ENCODE measurements around the gene RNF5.

DNA sequence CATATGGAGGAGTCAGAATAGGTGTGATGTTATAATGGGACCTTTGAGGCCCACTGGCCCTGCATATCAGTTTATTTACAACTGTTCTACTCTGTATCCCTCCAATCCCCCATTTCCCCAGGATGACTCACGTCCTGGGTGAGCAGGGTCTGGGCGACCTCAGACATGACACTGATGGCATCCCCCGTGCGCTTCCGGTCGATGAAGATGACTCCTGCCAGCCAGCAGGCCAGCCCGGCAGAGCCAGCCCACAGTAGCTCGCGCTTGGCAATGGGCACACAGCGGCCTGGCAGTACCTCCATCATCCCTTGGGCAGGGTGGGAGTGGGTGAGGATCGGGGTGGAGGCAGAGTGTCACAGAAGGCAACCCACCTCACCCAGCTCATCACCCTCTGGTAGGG is 7.9 kb upstream of the RNF5 start:
- TF ChIP-seq, protein P1, sequence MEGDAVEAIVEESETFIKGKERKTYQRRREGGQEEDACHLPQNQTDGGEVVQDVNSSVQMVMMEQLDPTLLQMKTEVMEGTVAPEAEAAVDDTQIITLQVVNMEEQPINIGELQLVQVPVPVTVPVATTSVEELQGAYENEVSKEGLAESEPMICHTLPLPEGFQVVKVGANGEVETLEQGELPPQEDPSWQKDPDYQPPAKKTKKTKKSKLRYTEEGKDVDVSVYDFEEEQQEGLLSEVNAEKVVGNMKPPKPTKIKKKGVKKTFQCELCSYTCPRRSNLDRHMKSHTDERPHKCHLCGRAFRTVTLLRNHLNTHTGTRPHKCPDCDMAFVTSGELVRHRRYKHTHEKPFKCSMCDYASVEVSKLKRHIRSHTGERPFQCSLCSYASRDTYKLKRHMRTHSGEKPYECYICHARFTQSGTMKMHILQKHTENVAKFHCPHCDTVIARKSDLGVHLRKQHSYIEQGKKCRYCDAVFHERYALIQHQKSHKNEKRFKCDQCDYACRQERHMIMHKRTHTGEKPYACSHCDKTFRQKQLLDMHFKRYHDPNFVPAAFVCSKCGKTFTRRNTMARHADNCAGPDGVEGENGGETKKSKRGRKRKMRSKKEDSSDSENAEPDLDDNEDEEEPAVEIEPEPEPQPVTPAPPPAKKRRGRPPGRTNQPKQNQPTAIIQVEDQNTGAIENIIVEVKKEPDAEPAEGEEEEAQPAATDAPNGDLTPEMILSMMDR (IDR thresholded peaks at IDR 0.05): no peak
- TF ChIP-seq EP300 (IDR thresholded peaks at IDR 0.05): no peak
- TF ChIP-seq POLR2A (IDR thresholded peaks at IDR 0.05): no peak
